KMS-11 (cell line): ENCODE data around the gene SERPINH1.

Source experiments
- H2AFZ ChIP-seq: fragments of 200-600 bp; sonication (generic); 2 replicates; pipeline ENCODE4 v1.6.1; 2016; ENCODE audit warnings: antibody characterized with exemption, mixed run types, low read depth
- H3K27ac ChIP-seq: fragments of 200-600 bp; sonication (generic); 2 replicates; pipeline ENCODE4 v1.6.1; 2016; ENCODE audit warnings: mild to moderate bottlenecking, mixed run types
- H3K27me3 ChIP-seq: fragments of 200-600 bp; sonication (generic); 2 replicates; pipeline ENCODE4 v1.6.1; 2017; ENCODE audit warnings: mild to moderate bottlenecking, low read depth, mixed run types, moderate library complexity; ENCODE audit not compliant: insufficient read depth
- H3K36me3 ChIP-seq: fragments of 200-600 bp; sonication (generic); 2 replicates; pipeline ENCODE4 v1.6.1; 2017; ENCODE audit warnings: mild to moderate bottlenecking, mixed run types; ENCODE audit not compliant: insufficient read depth
- H3K4me1 ChIP-seq: fragments of 200-600 bp; sonication (generic); 2 replicates; pipeline ENCODE4 v1.6.1; 2016; ENCODE audit warnings: mild to moderate bottlenecking, low read depth, mixed run types; ENCODE audit not compliant: poor library complexity, severe bottlenecking
- H3K4me2 ChIP-seq: fragments of 200-600 bp; sonication (generic); 2 replicates; pipeline ENCODE4 v1.7.0; 2016; ENCODE audit warnings: mild to moderate bottlenecking, mixed run types
- H3K4me3 ChIP-seq: fragments of 200-600 bp; sonication (generic); IDR thresholded peaks from 2 replicates; pipeline ENCODE4 v1.6.1; 2017; ENCODE audit warnings: low read depth, low read length, mixed read lengths; ENCODE audit not compliant: insufficient read depth
- H3K79me2 ChIP-seq: fragments of 200-600 bp; sonication (generic); 2 replicates; pipeline ENCODE4 v1.6.1; 2016; ENCODE audit warnings: low read depth, mixed run types; ENCODE audit not compliant: insufficient read depth
- H3K9ac ChIP-seq: fragments of 200-600 bp; sonication (generic); 2 replicates; pipeline ENCODE4 v1.6.1; 2016; ENCODE audit warnings: mild to moderate bottlenecking, mixed run types
- H4K20me1 ChIP-seq: fragments of 200-600 bp; sonication (generic); 2 replicates; pipeline ENCODE4 v1.6.1; 2016; ENCODE audit warnings: mild to moderate bottlenecking, mixed run types; ENCODE audit not compliant: insufficient read depth
- CTCF ChIP-seq: fragments of 200-600 bp; sonication (generic); conservative IDR thresholded peaks from 2 replicates; pipeline ENCODE4 v1.6.1; 2017; ENCODE audit warnings: low read depth, mild to moderate bottlenecking, antibody characterized with exemption, low read length, moderate library complexity, mixed read lengths

Gene SERPINH1

GRCh38 chr11:75534259-75535069 is 27.6 kb upstream of the SERPINH1 start:
- no peaks in the 10 kb centered on the region for H3K79me2 ChIP-seq
- no peaks in the 10 kb centered on the region for H3K36me3 ChIP-seq
- no peak overlapping the region for H3K9ac ChIP-seq
- H3K4me2 ChIP-seq, result no peak overlapping the region
- H3K27ac ChIP-seq, result no peak overlapping the region
- H3K4me3 ChIP-seq, result no peak overlapping the region
- no peaks in the 10 kb centered on the region for H4K20me1 ChIP-seq
- no peak for TF ChIP-seq CTCF
- no peaks in the 10 kb centered on the region for H3K27me3 ChIP-seq
- H2AFZ ChIP-seq, result no peak overlapping the region
- H3K4me1 ChIP-seq, result peaks cover 9% of the 10 kb centered on the region

- no peak overlapping the region for H3K27ac ChIP-seq
- TF ChIP-seq CTCF, result no peak
- no peak overlapping the region for H2AFZ ChIP-seq
- H3K9ac ChIP-seq, result no peak overlapping the region
- no peaks in the 10 kb centered on the region for H3K36me3 ChIP-seq
- H3K4me2 ChIP-seq, result no peak overlapping the region
- H3K79me2 ChIP-seq, result no peaks in the 10 kb centered on the region
- H3K27me3 ChIP-seq, result no peaks in the 10 kb centered on the region
- H3K4me3 ChIP-seq, result no peak overlapping the region
- H3K4me1 ChIP-seq, result peaks cover 9% of the 10 kb centered on the region
- H4K20me1 ChIP-seq, result no peaks in the 10 kb centered on the region
These were observed 27.0 kb upstream of the SERPINH1 start for GRCh38 chr11:75535071-75535470.

- Histone ChIP-seq H3K79me2 (no peaks in the 10 kb centered on the region), H3K27ac (no peak overlapping the region), H2AFZ (no peak overlapping the region), H3K27me3 (no peaks in the 10 kb centered on the region), H3K4me2 (no peak overlapping the region), H3K4me1 (peaks cover 8% of the 10 kb centered on the region), H3K36me3 (no peaks in the 10 kb centered on the region), H3K9ac (no peak overlapping the region), H3K4me3 (no peak overlapping the region), H4K20me1 (no peaks in the 10 kb centered on the region)
- no peak for TF ChIP-seq CTCF
These were observed 25.0 kb upstream of the SERPINH1 start for GRCh38 chr11:75536786-75537641.

GRCh38 chr11:75537740-75538139 is 24.3 kb upstream of the SERPINH1 start:
- Histone ChIP-seq H3K27ac (no peak overlapping the region), H2AFZ (no peak overlapping the region), H4K20me1 (no peaks in the 10 kb centered on the region), H3K36me3 (no peaks in the 10 kb centered on the region), H3K4me3 (no peak overlapping the region), H3K79me2 (no peaks in the 10 kb centered on the region), H3K9ac (no peak overlapping the region), H3K4me1 (peaks cover 5% of the 10 kb centered on the region), H3K4me2 (no peak overlapping the region), H3K27me3 (no peaks in the 10 kb centered on the region)
- TF ChIP-seq CTCF, result no peak
